HCT116 (cell line): Measurements from ENCODE around the gene SCARF2. TPM values are rescaled to one million over a fixed set of nuclear protein-coding genes. Genes with fewer than 3 reads are reported as not detected.

Source experiments
- ATAC-seq: fragments of 200-7000 bp; cut with Tn5 transposase; 2 replicates; pipeline ENCODE4 v1.9.1; 2020; ENCODE audit warnings: mild to moderate bottlenecking, moderate library complexity
- BruUV-seq: library from RNA; stranded (reverse); fragments of 400-500 nt; replicated peaks from 2 replicates; lab custom pipeline; 2021; lab: Mats Ljungman, UMichigan
- CTCF ChIA-PET: fragments of 300-600 bp; sonication (Branson Sonifier 250); formaldehyde crosslinking; loops from one replicate; lab custom pipeline; 2021; ENCODE audit warnings: antibody characterized with exemption; lab: Charles Lee
- POLR2A ChIA-PET: fragments of 300-600, 350-600 bp; sonication (Branson Sonifier 250); formaldehyde crosslinking; loops from one replicate; lab custom pipeline; 2021; ENCODE audit warnings: antibody characterized with exemption; lab: Charles Lee
- RAD21 ChIA-PET, 2 experiments: fragments of 300-600 bp; sonication (Branson Sonifier 250); formaldehyde crosslinking; loops; one replicate each; lab custom pipeline; 2023; ENCODE audit warnings: low total read pairs in 2 of 2; ENCODE audit not compliant: uncharacterized antibody in 2 of 2, unreplicated experiment in 2 of 2, low non-redundant PET in 1 of 2; lab: Charles Lee
- DNase-seq: peaks from one replicate; pipeline ENCODE4 v3.0.0-alpha.2; 2010; ENCODE audit warnings: low read depth, low spot score
- H2AFZ ChIP-seq: fragments of 200-600 bp; shearing (Covaris generic), sonication (generic); 2 replicates; pipeline ENCODE4 v1.6.1; 2017; ENCODE audit warnings: low read depth, mixed run types, mixed read lengths, antibody characterized with exemption, low read length; ENCODE audit not compliant: poor library complexity, severe bottlenecking
- H3K27ac ChIP-seq: 2 replicates; pipeline ENCODE4 v1.5.1; 2012; ENCODE audit warnings: low read depth, low read length
- H3K27me3 ChIP-seq: fragments of 200-600 bp; sonication (generic); 2 replicates; pipeline ENCODE4 v1.6.1; 2016; ENCODE audit warnings: mixed run types, low read length, mixed read lengths; ENCODE audit not compliant: insufficient read depth
- H3K36me3 ChIP-seq, 2 experiments: fragments of 200-500 bp in 1 of 2; fragments of 200-600 bp in 1 of 2; sonication (Bioruptor generic) in 1 of 2; sonication (generic) in 1 of 2; 2 replicates each; pipeline versions ENCODE4 v1.5.1 to v1.6.1; 2014 to 2016; ENCODE audit warnings: low read length in 2 of 2, inconsistent platforms in 1 of 2, mixed read lengths in 1 of 2, mixed run types in 1 of 2; ENCODE audit not compliant: insufficient read depth in 2 of 2, control insufficient read depth in 1 of 2
- H3K4me1 ChIP-seq, 2 experiments: fragments of 200-600 bp in 1 of 2; sonication (generic) in 1 of 2; 2 replicates each; pipeline versions ENCODE4 v1.5.1 to v1.6.1; 2012 to 2017; ENCODE audit warnings: low read length in 2 of 2, inconsistent platforms in 1 of 2, mild to moderate bottlenecking in 1 of 2, mixed read lengths in 1 of 2, mixed run types in 1 of 2, moderate library complexity in 1 of 2; ENCODE audit not compliant: insufficient read depth in 2 of 2, control insufficient read depth in 1 of 2
- H3K4me2 ChIP-seq: fragments of 200-600 bp; sonication (generic); 2 replicates; pipeline ENCODE4 v1.6.1; 2017; ENCODE audit warnings: mixed run types, low read length, mixed read lengths
- H3K4me3 ChIP-seq, 2 experiments: fragments of 200-600 bp in 1 of 2; sonication (generic) in 1 of 2; replicated peaks in 1 of 2; 2 replicates each; pipeline ENCODE4 v1.5.1; 2011 to 2016; ENCODE audit warnings: low read length in 2 of 2, control low read depth in 1 of 2, low read depth in 1 of 2, mild to moderate bottlenecking in 1 of 2, mixed read lengths in 1 of 2, mixed run types in 1 of 2
- H3K79me2 ChIP-seq: fragments of 200-600 bp; sonication (generic); 2 replicates; pipeline ENCODE4 v1.6.1; 2017; ENCODE audit warnings: mild to moderate bottlenecking, mixed run types, low read length, moderate library complexity, mixed read lengths; ENCODE audit not compliant: insufficient read depth
- H3K9ac ChIP-seq: fragments of 200-600 bp; sonication (generic); 2 replicates; pipeline ENCODE4 v1.6.1; 2016; ENCODE audit warnings: low read length, mixed read lengths
- H3K9me2 ChIP-seq: fragments of 200-600 bp; sonication (generic), shearing (Covaris generic); 2 replicates; pipeline ENCODE4 v1.6.1; 2017; ENCODE audit warnings: mixed run types, mild to moderate bottlenecking, moderate library complexity; ENCODE audit not compliant: insufficient read depth
- H3K9me3 ChIP-seq, 2 experiments: fragments of 200-500 bp in 1 of 2; fragments of 200-600 bp in 1 of 2; sonication (Bioruptor generic) in 1 of 2; sonication (generic) in 1 of 2; 2 replicates each; pipeline ENCODE4 v1.6.1; 2014 to 2017; ENCODE audit warnings: low read length in 2 of 2, mixed read lengths in 2 of 2, inconsistent platforms in 1 of 2, low read depth in 1 of 2, mild to moderate bottlenecking in 1 of 2, mixed run types in 1 of 2, moderate library complexity in 1 of 2; ENCODE audit not compliant: control insufficient read depth in 1 of 2, insufficient read depth in 1 of 2
- H4K20me1 ChIP-seq: fragments of 200-600 bp; sonication (generic), shearing (Covaris generic); 2 replicates; pipeline ENCODE4 v1.6.1; 2017; ENCODE audit warnings: mixed run types, mild to moderate bottlenecking, moderate library complexity; ENCODE audit not compliant: insufficient read depth
- CBX3 ChIP-seq: IDR thresholded peaks from 2 replicates; pipeline ENCODE4 v1.6.1; 2012; ENCODE audit warnings: low read depth
- CEBPB ChIP-seq: IDR thresholded peaks from 2 replicates; pipeline ENCODE4 v1.6.1; 2012; ENCODE audit warnings: low read depth
- EGR1 ChIP-seq: IDR thresholded peaks from 2 replicates; pipeline ENCODE4 v1.6.1; 2012; ENCODE audit warnings: low read depth
- EZH2 ChIP-seq: fragments of 200-600 bp; sonication (generic); IDR thresholded peaks from 2 replicates; pipeline ENCODE4 v1.6.1; 2017; ENCODE audit warnings: antibody characterized with exemption, mixed run types
- EZH2phosphoT487 ChIP-seq: fragments of 200-600 bp; IDR thresholded peaks from 2 replicates; pipeline ENCODE4 v1.6.1; 2018; ENCODE audit warnings: antibody characterized with exemption, borderline replicate concordance
- JUND ChIP-seq: IDR thresholded peaks from 2 replicates; pipeline ENCODE4 v1.6.1; 2012
- POLR2A ChIP-seq: IDR thresholded peaks from 2 replicates; pipeline ENCODE4 v1.7.0; 2011; ENCODE audit warnings: borderline replicate concordance; ENCODE audit not compliant: insufficient read depth, insufficient read length; ENCODE audit errors: extremely low read depth
- RAD21 ChIP-seq: IDR thresholded peaks from 2 replicates; pipeline ENCODE4 v1.6.1; 2012; ENCODE audit warnings: low read depth, mild to moderate bottlenecking
- SIN3A ChIP-seq: IDR thresholded peaks from 2 replicates; pipeline ENCODE4 v1.6.1; 2012; ENCODE audit warnings: low read depth
- SP1 ChIP-seq: IDR thresholded peaks from 2 replicates; pipeline ENCODE4 v1.6.1; 2012; ENCODE audit warnings: low read depth
- SRF ChIP-seq: IDR thresholded peaks from 2 replicates; pipeline ENCODE4 v1.6.1; 2012; ENCODE audit warnings: low read depth
- YY1 ChIP-seq: IDR thresholded peaks from 2 replicates; pipeline ENCODE4 v1.6.1; 2011; ENCODE audit warnings: low read length, low read depth, moderate library complexity, mild to moderate bottlenecking; ENCODE audit not compliant: insufficient replicate concordance; ENCODE audit errors: extremely low read depth
- ZFX ChIP-seq: fragments of 450-650 bp; IDR thresholded peaks from 2 replicates; pipeline ENCODE4 v1.6.1; 2017
- ZNF274 ChIP-seq: fragments of 200-500 bp; sonication (Bioruptor generic); IDR thresholded peaks from 2 replicates; pipeline ENCODE4 v1.6.1; 2014; ENCODE audit warnings: mild to moderate bottlenecking, low read depth, low read length, inconsistent platforms
- intact Hi-C: fragments of 100-400 bp; cut with micrococcal nuclease; formaldehyde crosslinking; loops from 2 replicates; pipeline ENCODE4 v1.10.0; 2022
- total RNA-seq: library from RNA; stranded (reverse); gene quantifications from one replicate; pipeline ENCODE4 v1.2.1, GENCODE V29; 2021; ENCODE audit not compliant: unreplicated experiment
- TF ChIP-seq, protein P1 (sequence below), 3 experiments: fragments of 200-600 bp in 1 of 3; sonication (generic) in 1 of 3; IDR thresholded peaks in 2 of 3; conservative IDR thresholded peaks in 1 of 3; 2 replicates each; pipeline ENCODE4 v1.5.1; 2012 to 2017; ENCODE audit warnings: low read depth in 2 of 3, low read length in 2 of 3, antibody characterized with exemption in 1 of 3, borderline replicate concordance in 1 of 3, control low read depth in 1 of 3, mild to moderate bottlenecking in 1 of 3, mixed read lengths in 1 of 3, mixed run types in 1 of 3, moderate library complexity in 1 of 3; ENCODE audit not compliant: insufficient read depth in 1 of 3
- TF ChIP-seq, protein P2 (sequence below): IDR thresholded peaks from 2 replicates; pipeline ENCODE4 v1.6.1; 2011; ENCODE audit warnings: mild to moderate bottlenecking, low read length, moderate library complexity; ENCODE audit not compliant: insufficient replicate concordance; ENCODE audit errors: extremely low read depth
- TF ChIP-seq, protein P3 (sequence below): IDR thresholded peaks from 2 replicates; pipeline ENCODE4 v1.6.1; 2012; ENCODE audit warnings: low read depth
- TF ChIP-seq, protein P4 (sequence below): IDR thresholded peaks from 2 replicates; pipeline ENCODE4 v1.6.1; 2012

Gene SCARF2
- total RNA-seq, 1 experiment from 2014 or later, result 2.5 TPM

DNA sequence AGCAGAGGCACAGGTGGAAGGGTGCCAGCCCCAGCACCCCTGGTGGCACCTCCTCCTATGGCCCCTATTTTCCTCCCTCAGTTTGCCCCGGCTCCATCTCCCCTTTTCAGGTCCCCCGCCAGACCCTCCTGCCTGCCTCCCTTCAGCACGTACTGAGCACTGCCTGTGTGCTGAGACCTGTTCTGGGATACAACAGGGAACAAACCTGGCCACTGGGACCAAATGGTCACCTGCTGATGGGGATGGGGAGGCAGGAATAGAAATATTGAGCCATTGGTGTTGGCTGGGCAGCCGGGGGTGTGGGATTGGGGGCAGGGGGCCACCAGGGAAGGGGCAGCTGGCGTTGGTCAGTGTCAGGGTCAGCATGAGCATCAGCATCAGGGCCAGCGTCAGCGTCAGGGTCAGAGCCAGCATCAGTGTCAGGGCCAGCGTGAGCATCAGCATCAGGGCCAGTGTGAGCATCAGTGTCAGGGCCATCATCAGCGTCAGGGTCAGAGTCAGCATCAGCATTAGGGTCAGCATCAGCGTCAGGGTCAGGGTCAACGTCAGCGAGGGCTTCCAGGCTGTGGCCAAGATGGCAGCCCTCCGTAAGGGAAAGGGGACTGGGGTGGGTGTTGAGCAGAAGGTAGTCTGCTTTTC is 36.1 kb downstream of the SCARF2 start:
- ATAC-seq, result no peak

More for the DNA sequence above, 36.1 kb downstream of the SCARF2 start:
- ChIA-PET CTCF (no interaction called here), POLR2A (no interaction called here), RAD21 (no interaction called here)
- DNase-seq, result no peak
- TF ChIP-seq ZNF274 (no peak), SIN3A (no peak), JUND (no peak), ZFX (no peak), YY1 (no peak), EZH2phosphoT487 (no peak), RAD21 (no peak), EZH2 (no peak), CEBPB (no peak), POLR2A (no peak), SP1 (no peak), CBX3 (no peak), EGR1 (no peak), SRF (no peak)
- TF ChIP-seq, protein P1, sequence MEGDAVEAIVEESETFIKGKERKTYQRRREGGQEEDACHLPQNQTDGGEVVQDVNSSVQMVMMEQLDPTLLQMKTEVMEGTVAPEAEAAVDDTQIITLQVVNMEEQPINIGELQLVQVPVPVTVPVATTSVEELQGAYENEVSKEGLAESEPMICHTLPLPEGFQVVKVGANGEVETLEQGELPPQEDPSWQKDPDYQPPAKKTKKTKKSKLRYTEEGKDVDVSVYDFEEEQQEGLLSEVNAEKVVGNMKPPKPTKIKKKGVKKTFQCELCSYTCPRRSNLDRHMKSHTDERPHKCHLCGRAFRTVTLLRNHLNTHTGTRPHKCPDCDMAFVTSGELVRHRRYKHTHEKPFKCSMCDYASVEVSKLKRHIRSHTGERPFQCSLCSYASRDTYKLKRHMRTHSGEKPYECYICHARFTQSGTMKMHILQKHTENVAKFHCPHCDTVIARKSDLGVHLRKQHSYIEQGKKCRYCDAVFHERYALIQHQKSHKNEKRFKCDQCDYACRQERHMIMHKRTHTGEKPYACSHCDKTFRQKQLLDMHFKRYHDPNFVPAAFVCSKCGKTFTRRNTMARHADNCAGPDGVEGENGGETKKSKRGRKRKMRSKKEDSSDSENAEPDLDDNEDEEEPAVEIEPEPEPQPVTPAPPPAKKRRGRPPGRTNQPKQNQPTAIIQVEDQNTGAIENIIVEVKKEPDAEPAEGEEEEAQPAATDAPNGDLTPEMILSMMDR (IDR thresholded peaks at IDR 0.05 in 2 of 3, conservative IDR thresholded peaks at IDR 0.05 in 1 of 3; ENCODE audit: borderline replicate concordance in 1 of 3, insufficient read depth in 1 of 3, low read depth in 2 of 3, low read length in 2 of 3), result no peak
- TF ChIP-seq, protein P2, sequence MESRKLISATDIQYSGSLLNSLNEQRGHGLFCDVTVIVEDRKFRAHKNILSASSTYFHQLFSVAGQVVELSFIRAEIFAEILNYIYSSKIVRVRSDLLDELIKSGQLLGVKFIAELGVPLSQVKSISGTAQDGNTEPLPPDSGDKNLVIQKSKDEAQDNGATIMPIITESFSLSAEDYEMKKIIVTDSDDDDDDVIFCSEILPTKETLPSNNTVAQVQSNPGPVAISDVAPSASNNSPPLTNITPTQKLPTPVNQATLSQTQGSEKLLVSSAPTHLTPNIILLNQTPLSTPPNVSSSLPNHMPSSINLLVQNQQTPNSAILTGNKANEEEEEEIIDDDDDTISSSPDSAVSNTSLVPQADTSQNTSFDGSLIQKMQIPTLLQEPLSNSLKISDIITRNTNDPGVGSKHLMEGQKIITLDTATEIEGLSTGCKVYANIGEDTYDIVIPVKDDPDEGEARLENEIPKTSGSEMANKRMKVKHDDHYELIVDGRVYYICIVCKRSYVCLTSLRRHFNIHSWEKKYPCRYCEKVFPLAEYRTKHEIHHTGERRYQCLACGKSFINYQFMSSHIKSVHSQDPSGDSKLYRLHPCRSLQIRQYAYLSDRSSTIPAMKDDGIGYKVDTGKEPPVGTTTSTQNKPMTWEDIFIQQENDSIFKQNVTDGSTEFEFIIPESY, result no peak
- TF ChIP-seq, protein P3, sequence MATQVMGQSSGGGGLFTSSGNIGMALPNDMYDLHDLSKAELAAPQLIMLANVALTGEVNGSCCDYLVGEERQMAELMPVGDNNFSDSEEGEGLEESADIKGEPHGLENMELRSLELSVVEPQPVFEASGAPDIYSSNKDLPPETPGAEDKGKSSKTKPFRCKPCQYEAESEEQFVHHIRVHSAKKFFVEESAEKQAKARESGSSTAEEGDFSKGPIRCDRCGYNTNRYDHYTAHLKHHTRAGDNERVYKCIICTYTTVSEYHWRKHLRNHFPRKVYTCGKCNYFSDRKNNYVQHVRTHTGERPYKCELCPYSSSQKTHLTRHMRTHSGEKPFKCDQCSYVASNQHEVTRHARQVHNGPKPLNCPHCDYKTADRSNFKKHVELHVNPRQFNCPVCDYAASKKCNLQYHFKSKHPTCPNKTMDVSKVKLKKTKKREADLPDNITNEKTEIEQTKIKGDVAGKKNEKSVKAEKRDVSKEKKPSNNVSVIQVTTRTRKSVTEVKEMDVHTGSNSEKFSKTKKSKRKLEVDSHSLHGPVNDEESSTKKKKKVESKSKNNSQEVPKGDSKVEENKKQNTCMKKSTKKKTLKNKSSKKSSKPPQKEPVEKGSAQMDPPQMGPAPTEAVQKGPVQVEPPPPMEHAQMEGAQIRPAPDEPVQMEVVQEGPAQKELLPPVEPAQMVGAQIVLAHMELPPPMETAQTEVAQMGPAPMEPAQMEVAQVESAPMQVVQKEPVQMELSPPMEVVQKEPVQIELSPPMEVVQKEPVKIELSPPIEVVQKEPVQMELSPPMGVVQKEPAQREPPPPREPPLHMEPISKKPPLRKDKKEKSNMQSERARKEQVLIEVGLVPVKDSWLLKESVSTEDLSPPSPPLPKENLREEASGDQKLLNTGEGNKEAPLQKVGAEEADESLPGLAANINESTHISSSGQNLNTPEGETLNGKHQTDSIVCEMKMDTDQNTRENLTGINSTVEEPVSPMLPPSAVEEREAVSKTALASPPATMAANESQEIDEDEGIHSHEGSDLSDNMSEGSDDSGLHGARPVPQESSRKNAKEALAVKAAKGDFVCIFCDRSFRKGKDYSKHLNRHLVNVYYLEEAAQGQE, result no peak
- TF ChIP-seq, protein P4, sequence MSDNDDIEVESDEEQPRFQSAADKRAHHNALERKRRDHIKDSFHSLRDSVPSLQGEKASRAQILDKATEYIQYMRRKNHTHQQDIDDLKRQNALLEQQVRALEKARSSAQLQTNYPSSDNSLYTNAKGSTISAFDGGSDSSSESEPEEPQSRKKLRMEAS, result no peak
- peaks cover 7% of the 10 kb centered on the region; the same call in 1 of the 2 replicates for H3K79me2 ChIP-seq
- no peaks in the 10 kb centered on the region for H4K20me1 ChIP-seq
- H3K36me3 ChIP-seq, result peaks cover 0 to 3% of the 10 kb centered on the region in 2 experiments; a peak in 3 of 4 replicates
- H2AFZ ChIP-seq, result no peak overlapping the region
- H3K4me2 ChIP-seq, result no peak overlapping the region
- H3K9me3 ChIP-seq, result no peaks in the 10 kb centered on the region
- no peaks in the 10 kb centered on the region for H3K27me3 ChIP-seq
- no peak overlapping the region for H3K9ac ChIP-seq
- intact Hi-C loops, result no loop called here
- no peak overlapping the region for H3K4me3 ChIP-seq
- no TSS peak for BruUV-seq
- no peaks in the 10 kb centered on the region for H3K4me1 ChIP-seq
- H3K9me2 ChIP-seq, result no peaks in the 10 kb centered on the region
- H3K27ac ChIP-seq, result no peak overlapping the region
